HG03097 (cell line): ENCODE measurements around the gene CREB5.

Source experiments
- ATAC-seq: cut with Tn5 transposase; IDR thresholded peaks from one replicate; pipeline ENCODE4 v1.9.1; 2021; ENCODE audit not compliant: unreplicated experiment, low FRiP score

CREB5 gene

DNA sequence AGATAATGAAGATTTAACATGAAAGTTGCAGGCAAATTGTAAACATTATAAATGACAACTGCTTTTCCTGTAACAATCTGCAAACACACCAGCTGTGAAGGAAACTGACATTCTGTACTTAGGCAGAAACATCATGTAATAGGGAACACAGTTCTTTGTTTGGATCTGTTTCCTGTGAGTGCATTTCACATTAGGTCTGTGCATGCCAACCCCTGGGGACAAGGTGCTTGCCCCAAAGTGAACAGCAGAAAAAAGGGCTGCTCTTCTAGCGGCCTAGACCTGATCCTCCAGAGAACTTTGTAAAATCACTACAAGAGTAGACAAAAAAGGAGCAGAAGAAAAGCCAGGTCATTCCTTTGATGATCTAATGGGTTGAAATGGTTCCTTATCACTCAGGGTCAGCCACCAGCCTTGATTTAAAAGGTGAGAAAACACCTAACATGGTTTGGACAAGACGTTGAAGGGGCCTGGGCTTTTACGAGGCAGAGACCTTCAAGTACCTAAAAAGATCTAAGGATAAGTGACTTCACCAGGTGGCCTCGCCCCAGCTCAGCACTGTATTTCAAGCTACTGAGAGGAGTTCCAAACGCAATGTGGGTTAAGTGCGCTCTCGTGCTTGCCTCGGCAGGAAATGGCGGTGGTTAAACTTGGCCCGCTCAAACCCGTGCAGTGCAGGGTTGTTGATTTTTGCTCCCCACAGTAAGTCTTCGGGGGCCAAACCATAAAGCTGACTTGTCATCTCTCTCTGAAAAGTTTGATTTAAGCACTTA is 249.7 kb downstream of the CREB5 start:
- no peak for ATAC-seq

DNA sequence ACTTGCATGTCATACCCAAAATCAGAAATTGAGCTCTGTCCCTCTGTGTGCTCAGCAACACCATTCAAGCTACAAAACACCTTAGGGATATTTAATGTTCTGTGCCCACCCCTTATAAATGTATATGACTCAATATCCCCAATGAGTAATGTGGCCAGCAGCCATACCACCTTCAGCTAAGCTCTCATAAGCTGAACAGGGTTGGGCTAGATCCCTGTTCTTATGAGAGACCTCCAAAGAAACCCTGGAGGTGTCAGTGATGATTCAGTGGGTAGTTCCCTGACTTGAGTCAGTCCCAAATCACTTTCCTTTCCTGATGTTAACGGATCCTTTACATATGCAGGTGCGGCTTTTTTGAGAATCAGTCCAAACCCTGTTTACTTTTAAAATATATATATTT is 253.8 kb downstream of the CREB5 start:
- no peak for ATAC-seq

DNA sequence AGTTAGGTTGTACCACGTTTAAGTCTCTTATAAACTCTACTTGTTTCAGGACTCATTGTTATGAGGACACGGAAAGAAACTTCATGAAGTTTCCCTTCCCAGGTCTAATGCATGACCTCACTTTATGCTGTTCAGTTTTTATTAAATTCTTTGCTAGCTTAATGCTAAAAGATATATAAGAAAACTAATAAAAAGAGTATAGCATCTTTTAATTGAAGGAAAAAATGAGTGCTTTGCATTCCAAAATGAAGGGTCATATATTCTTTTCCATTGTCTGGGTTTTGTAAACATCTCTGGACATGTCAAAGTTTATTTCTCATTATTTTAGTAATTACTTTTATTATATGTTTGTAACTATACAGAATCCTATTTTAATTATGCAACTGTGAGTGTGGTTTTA is 255.8 kb downstream of the CREB5 start:
- ATAC-seq = no peak

DNA sequence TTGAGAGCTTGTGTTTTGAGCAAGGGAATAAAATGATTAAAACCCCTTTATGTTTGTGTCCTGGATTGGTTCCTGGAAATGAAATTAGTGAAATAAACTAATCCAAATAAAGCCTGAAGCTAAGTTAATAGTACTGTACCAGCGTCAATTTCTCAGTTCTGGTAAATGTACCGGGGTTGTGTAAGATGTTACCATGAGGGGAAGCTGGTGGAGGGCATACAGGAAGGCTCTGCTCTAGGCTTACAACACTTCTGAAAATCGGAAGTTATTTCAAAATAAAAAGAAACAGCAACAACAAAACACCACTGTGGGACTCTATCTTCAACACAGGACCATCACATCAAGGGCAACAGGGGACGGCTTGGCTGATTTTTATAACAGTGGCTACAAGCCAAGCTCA is 257.0 kb downstream of the CREB5 start:
- ATAC-seq = no peak

GRCh38 chr7:28671526-28671925 is 259.2 kb downstream of the CREB5 start:
- no peak for ATAC-seq

DNA sequence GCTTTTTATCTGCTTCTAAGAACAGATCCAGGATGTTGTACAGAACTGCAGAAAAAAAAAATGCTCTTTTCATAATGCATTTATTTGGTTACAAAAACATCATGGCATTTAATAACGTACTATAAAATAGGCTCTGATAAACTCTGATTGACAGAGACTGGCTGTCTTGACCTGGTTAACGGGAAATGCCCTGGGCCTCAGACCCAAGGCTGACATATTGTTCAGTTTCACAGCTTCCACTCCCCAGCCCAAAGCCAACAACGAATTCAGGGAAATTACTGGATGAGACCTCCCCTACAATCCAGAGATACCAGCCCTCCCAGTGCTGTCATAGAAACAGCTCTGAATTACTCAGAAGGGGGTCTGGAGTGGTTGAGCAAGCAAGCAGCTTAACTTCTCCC is 260.1 kb downstream of the CREB5 start:
- ATAC-seq = no peak

- ATAC-seq = no peak
Observed at GRCh38 chr7:28674359-28674782, 262.1 kb downstream of the CREB5 start.

DNA sequence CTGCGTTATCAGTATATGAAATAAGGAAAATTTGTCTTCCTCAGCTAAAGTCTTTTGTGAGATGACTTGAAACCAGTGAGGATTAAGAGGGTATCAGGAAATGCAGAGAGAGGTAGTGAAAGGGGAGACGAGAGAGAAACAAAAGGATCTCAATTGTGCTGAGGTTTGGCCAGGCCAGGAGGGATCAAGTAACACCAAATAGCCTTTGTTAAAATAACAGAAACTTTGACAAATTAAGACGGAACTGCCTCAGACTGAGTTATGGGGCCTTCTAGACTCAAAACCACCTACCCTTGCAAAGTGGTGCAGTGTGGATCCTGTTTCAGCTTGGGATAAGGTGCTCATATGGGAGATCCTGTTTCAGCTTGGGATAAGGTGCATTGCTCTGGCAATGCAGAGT is 263.1 kb downstream of the CREB5 start:
- ATAC-seq = no peak

DNA sequence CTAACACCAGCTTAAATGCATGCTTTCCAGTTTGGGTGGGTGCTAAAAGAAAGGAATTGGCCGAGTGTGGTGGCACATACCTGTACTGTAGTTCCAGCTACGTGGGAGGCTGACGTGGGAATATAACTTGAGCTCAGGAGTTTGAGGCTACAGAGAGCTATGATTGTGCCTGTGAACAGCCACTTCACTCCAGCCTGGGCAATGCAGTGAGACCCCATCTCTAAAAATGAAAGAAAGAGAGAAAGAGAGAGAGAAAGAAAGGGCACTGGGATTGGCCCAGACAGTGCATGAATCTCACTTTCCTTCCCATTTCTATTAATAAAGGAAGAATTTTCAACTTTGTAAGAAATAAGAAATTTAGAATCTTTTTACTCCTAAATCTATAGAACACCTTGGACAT is 265.4 kb downstream of the CREB5 start:
- no peak for ATAC-seq

DNA sequence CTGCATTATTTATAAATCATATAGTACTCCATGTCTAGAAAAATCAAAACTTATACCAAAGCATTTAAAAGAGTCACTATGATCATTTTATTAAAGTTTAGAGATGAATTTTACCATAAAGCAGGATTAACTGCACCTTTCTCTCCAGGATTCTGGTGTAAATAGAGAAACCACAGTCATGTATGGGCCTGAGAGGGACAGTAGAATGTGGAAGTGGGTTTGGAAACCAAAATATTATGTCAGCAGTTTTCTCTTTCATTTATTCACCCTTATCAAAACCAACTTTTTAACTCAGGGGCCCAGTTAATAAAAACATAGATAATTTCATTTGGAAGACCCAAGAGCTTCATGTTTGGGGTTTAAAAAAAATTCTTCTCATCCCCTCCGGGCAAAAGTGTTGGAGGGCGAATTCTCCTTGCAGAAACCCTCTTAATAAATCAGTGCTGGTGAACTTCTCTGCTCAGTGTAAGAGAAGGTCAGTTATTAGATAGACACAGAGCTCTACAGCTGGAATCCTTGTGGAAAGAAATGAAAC is 266.2 kb downstream of the CREB5 start:
- ATAC-seq = no peak

GRCh38 chr7:28681693-28682310 is 269.5 kb downstream of the CREB5 start:
- ATAC-seq = no peak

GRCh38 chr7:28682801-28683200 is 270.5 kb downstream of the CREB5 start:
- ATAC-seq = no peak

DNA sequence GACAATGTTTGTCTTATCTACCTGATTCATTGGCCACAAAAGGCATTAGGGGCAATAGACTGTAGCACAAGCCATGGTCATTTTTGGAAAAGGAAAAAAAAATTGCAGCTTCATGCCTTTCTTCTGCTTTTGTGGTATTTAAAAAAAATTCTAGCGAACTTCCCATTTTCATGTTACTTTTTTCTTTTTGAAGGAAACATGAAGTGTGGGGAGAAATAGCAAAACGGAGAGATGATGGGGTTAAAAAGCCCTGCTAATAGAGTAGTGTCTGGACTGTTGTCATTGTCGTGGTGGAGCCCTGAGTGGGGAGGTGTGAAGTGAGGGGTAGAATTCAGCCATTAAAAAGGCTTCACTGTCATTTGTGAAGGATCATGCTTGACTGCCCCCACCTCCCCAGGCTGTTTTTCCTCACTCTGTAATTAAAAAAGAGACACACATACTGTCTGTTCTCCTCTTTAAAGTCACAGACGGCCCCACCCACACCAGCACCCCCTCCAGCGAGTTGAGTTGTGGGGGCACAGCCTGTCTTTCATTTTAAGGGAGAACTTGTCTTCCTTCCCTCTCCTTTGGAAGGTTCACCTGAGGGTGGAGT is 272.4 kb downstream of the CREB5 start:
- no peak for ATAC-seq

DNA sequence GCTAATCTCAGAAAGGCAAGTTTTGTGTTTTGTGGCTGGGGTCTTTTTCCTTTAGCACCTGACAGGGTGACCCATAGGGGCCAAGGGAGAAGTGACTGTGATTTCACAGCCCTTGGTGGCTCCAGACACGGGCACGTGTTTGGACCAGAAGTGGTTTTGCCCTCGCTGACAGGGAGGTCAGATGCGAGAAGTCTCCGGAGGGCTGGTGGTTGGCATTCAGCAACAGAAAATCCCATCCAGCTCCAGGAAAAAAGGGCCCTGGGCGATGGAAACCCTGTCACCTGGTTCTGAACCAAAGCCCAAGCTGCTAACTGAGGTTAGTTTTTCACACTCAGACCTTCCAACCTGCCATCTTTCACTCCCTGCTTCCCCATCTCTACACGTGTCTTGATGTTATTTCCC is 272.9 kb downstream of the CREB5 start:
- ATAC-seq = no peak

- ATAC-seq = no peak
Observed at GRCh38 chr7:28685644-28686417, 273.5 kb downstream of the CREB5 start.

GRCh38 chr7:28686418-28686800 is 274.1 kb downstream of the CREB5 start:
- no peak for ATAC-seq

DNA sequence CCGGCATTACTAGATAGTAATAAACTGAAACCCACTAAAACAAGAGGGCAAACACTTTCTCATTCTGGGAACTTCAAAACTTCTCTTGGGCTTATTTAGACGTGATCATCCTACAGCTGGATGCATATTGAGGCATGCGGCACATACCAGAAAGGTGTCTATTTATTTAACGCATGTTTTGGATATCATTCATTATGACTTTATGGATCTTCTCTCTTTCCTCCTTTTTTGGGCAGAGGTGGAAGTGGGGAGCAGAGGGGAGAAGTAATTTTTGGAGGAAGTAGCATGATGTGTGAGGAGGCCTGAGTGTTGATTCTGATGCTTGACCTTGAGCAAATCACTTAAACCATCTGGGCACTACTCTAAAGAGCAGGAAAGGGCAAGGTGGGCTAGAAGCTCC is 275.2 kb downstream of the CREB5 start:
- no peak for ATAC-seq

GRCh38 chr7:28688174-28688573 is 275.9 kb downstream of the CREB5 start:
- no peak for ATAC-seq

- ATAC-seq = no peak
Observed at GRCh38 chr7:28688651-28689050, 276.3 kb downstream of the CREB5 start.

GRCh38 chr7:28695300-28696295 is 283.3 kb downstream of the CREB5 start:
- no peak for ATAC-seq
